ENCODE results near the gene PDHB. TPM values are rescaled to one million over a fixed set of nuclear protein-coding genes. Genes with fewer than 3 reads are reported as not detected.

PDHB gene
- 10 to 100 TPM; 59.0 to 82.0 TPM for polyA plus RNA-seq

DNA sequence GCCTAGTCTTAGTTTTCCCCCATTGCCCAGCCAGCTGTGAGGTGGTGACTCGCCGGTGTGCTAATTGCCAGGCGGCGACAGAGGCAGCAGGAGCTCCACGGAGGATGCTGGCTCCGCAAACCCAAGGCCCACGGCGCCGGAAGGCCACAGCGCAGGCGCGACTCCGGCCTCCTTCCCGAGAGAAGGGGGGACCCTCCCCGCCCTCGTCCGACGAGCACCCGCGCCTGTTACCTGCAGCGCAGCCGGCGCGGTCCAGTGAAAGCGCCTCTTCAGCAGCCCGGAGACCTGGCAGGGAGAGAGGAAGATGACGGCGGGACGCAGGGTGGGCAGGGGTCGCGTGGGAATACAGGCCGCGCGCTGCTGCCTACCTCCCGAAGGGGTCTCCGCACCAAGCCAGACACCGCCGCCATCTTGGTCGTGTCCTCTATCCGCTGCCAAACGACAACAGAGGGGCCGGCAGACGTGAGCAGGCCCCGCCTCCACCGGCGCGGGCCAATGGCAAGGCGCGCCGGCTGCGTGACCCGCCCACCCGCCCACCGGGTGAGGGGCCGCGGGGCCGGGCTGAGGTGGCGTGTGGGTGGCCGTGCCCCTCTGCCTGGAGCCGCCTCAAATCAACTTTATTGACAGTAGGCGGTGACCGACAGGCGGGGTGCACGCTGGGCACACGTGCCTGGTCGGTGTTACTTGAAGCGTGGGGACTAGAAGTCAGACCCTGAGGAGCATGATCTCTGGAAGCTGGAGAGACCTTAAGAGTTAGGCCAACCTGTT, at the start of gene PDHB:
PDHB (minus strand) TSS at position 433 of the 768 bp plus-strand sequence; CDS start at position 410, 23 bp downstream.
- H3K27me3 ChIP-seq (ENCODE audit: control insufficient read depth in 1 of 2, insufficient read depth in 2 of 2, low read length in 2 of 2) = no peaks in the 10 kb centered on the region
- H3K9me3 ChIP-seq (ENCODE audit: control insufficient read depth in 2 of 2, insufficient read depth in 1 of 2, low read depth in 1 of 2, low read length in 1 of 2) = no peaks in the 10 kb centered on the region
- peak within 1 kb of the TSS; percentile 95 to 97 for H3K4me3 ChIP-seq (ENCODE audit: low read depth in 1 of 2, low read length in 2 of 2)
- peak within 1 kb of the TSS; percentile 93 to 96 for H3K27ac ChIP-seq (ENCODE audit: low read depth in 2 of 2, low read length in 1 of 2)
- 1% methylated on average over 63 to 67 of the region's 67 CpGs for WGBS, 2 donors
- H3K36me3 ChIP-seq (ENCODE audit: control insufficient read depth in 2 of 2, insufficient read depth in 2 of 2, low read length in 1 of 2) = peaks cover 11 to 12% of the 10 kb centered on the region in 2 donors
- peaks cover 0 to 5% of the 10 kb centered on the region in 2 donors for H3K4me1 ChIP-seq (ENCODE audit: control insufficient read depth in 2 of 2, insufficient read depth in 2 of 2, low read length in 1 of 2)

DNA sequence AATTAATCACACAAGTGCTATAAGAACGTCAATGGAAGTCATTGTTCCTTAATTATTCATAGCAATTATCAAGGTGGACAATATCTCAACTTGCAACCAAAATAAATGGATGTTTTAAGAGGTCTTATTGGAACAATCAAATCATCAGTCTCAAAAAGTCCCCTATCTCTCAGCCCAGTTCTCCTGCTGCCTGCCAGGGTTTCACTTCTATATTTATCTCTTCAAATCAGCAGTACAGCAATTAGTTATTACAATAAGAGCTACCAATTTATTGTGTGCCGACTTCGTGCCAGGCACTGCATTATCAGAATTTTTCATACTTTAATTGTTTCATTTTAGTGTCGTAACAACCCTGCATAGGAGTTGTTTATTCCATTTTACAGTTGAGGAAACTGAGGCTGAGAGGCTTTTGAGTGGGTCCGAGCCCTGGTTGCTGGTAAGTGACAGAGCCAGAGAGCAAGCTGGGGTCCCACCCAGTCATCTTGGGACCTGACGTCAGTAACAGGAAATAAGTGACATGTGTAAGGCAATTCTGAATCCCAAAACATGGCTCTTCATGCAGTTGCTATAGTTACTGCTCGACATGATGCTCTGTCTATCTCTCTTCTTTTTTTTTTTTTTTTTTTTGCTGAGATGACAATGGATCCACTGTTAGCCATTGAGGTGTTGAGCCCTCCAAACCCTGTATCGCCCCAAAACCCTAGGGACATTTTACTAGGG, 49.4 kb upstream of the PDHB start:
- no peaks in the 10 kb centered on the region for H3K36me3 ChIP-seq (ENCODE audit: control insufficient read depth in 2 of 2, insufficient read depth in 2 of 2, low read length in 1 of 2)
- 55 to 69% methylated on average over 8 of the region's 8 CpGs for WGBS, 2 donors
- peaks cover 0 to 10% of the 10 kb centered on the region in 2 donors for H3K4me1 ChIP-seq (ENCODE audit: control insufficient read depth in 2 of 2, insufficient read depth in 2 of 2, low read length in 1 of 2)
- no peak overlapping the region for H3K27ac ChIP-seq (ENCODE audit: low read depth in 2 of 2, low read length in 1 of 2)
- no peak overlapping the region for H3K4me3 ChIP-seq (ENCODE audit: low read depth in 1 of 2, low read length in 2 of 2)
- peaks cover 0 to 5% of the 10 kb centered on the region in 2 donors for H3K9me3 ChIP-seq (ENCODE audit: control insufficient read depth in 2 of 2, insufficient read depth in 1 of 2, low read depth in 1 of 2, low read length in 1 of 2)
- H3K27me3 ChIP-seq (ENCODE audit: control insufficient read depth in 1 of 2, insufficient read depth in 2 of 2, low read length in 2 of 2) = no peaks in the 10 kb centered on the region

GRCh38 chr3:58480309-58480708, 46.7 kb upstream of the PDHB start:
- no peak overlapping the region for H3K4me3 ChIP-seq (ENCODE audit: low read depth in 1 of 2, low read length in 2 of 2)
- H3K27ac ChIP-seq (ENCODE audit: low read depth in 2 of 2, low read length in 1 of 2) = no peak overlapping the region
- 95 to 98% methylated on average over 2 of the region's 2 CpGs for WGBS, 2 donors
- no peaks in the 10 kb centered on the region for H3K27me3 ChIP-seq (ENCODE audit: control insufficient read depth in 1 of 2, insufficient read depth in 2 of 2, low read length in 2 of 2)
- peaks cover 0 to 3% of the 10 kb centered on the region in 2 donors for H3K9me3 ChIP-seq (ENCODE audit: control insufficient read depth in 2 of 2, insufficient read depth in 1 of 2, low read depth in 1 of 2, low read length in 1 of 2)
- H3K36me3 ChIP-seq (ENCODE audit: control insufficient read depth in 2 of 2, insufficient read depth in 2 of 2, low read length in 1 of 2) = no peaks in the 10 kb centered on the region
- H3K4me1 ChIP-seq (ENCODE audit: control insufficient read depth in 2 of 2, insufficient read depth in 2 of 2, low read length in 1 of 2) = no peaks in the 10 kb centered on the region

GRCh38 chr3:58478781-58479180, 45.1 kb upstream of the PDHB start:
- no peaks in the 10 kb centered on the region for H3K36me3 ChIP-seq (ENCODE audit: control insufficient read depth in 2 of 2, insufficient read depth in 2 of 2, low read length in 1 of 2)
- H3K9me3 ChIP-seq (ENCODE audit: control insufficient read depth in 2 of 2, insufficient read depth in 1 of 2, low read depth in 1 of 2, low read length in 1 of 2) = peaks cover 0 to 3% of the 10 kb centered on the region in 2 donors
- 88 to 95% methylated on average over 2 of the region's 2 CpGs for WGBS, 2 donors
- no peak overlapping the region for H3K27ac ChIP-seq (ENCODE audit: low read depth in 2 of 2, low read length in 1 of 2)
- H3K27me3 ChIP-seq (ENCODE audit: control insufficient read depth in 1 of 2, insufficient read depth in 2 of 2, low read length in 2 of 2) = no peaks in the 10 kb centered on the region
- no peak overlapping the region for H3K4me3 ChIP-seq (ENCODE audit: low read depth in 1 of 2, low read length in 2 of 2)
- no peaks in the 10 kb centered on the region for H3K4me1 ChIP-seq (ENCODE audit: control insufficient read depth in 2 of 2, insufficient read depth in 2 of 2, low read length in 1 of 2)

- Histone ChIP-seq H3K27ac (ENCODE audit: low read depth in 2 of 2, low read length in 1 of 2) (no peak overlapping the region), H3K4me1 (ENCODE audit: control insufficient read depth in 2 of 2, insufficient read depth in 2 of 2, low read length in 1 of 2) (peaks cover 0 to 10% of the 10 kb centered on the region in 2 donors)
- WGBS, 2 donors = 70 to 75% methylated on average over 3 of the region's 3 CpGs
These were observed 41.4 kb upstream of the PDHB start for GRCh38 chr3:58474967-58475578.

GRCh38 chr3:58474348-58474911, 40.8 kb upstream of the PDHB start:
- peaks cover 0 to 2% of the 10 kb centered on the region in 2 donors for H3K9me3 ChIP-seq (ENCODE audit: control insufficient read depth in 2 of 2, insufficient read depth in 1 of 2, low read depth in 1 of 2, low read length in 1 of 2)
- 93 to 94% methylated on average over 1 of the region's 1 CpG for WGBS, 2 donors
- H3K27me3 ChIP-seq (ENCODE audit: control insufficient read depth in 1 of 2, insufficient read depth in 2 of 2, low read length in 2 of 2) = no peaks in the 10 kb centered on the region

More at GRCh38 chr3:58474967-58475578, 41.4 kb upstream of the PDHB start:
- no peaks in the 10 kb centered on the region for H3K9me3 ChIP-seq (ENCODE audit: control insufficient read depth in 2 of 2, insufficient read depth in 1 of 2, low read depth in 1 of 2, low read length in 1 of 2)
- no peak overlapping the region for H3K4me3 ChIP-seq (ENCODE audit: low read depth in 1 of 2, low read length in 2 of 2)
- no peaks in the 10 kb centered on the region for H3K27me3 ChIP-seq (ENCODE audit: control insufficient read depth in 1 of 2, insufficient read depth in 2 of 2, low read length in 2 of 2)
- no peaks in the 10 kb centered on the region for H3K36me3 ChIP-seq (ENCODE audit: control insufficient read depth in 2 of 2, insufficient read depth in 2 of 2, low read length in 1 of 2)

GRCh38 chr3:58473275-58473674, 39.6 kb upstream of the PDHB start:
- Histone ChIP-seq H3K27me3 (ENCODE audit: control insufficient read depth in 1 of 2, insufficient read depth in 2 of 2, low read length in 2 of 2) (no peaks in the 10 kb centered on the region), H3K27ac (ENCODE audit: low read depth in 2 of 2, low read length in 1 of 2) (no peak overlapping the region), H3K36me3 (ENCODE audit: control insufficient read depth in 2 of 2, insufficient read depth in 2 of 2, low read length in 1 of 2) (no peaks in the 10 kb centered on the region), H3K4me1 (ENCODE audit: control insufficient read depth in 2 of 2, insufficient read depth in 2 of 2, low read length in 1 of 2) (peaks cover 0 to 10% of the 10 kb centered on the region in 2 donors), H3K9me3 (ENCODE audit: control insufficient read depth in 2 of 2, insufficient read depth in 1 of 2, low read depth in 1 of 2, low read length in 1 of 2) (peaks cover 0 to 2% of the 10 kb centered on the region in 2 donors), H3K4me3 (ENCODE audit: low read depth in 1 of 2, low read length in 2 of 2) (no peak overlapping the region)
- WGBS, 2 donors = 90 to 93% methylated on average over 1 of the region's 1 CpG

More at GRCh38 chr3:58474348-58474911, 40.8 kb upstream of the PDHB start:
- no peak overlapping the region for H3K4me3 ChIP-seq (ENCODE audit: low read depth in 1 of 2, low read length in 2 of 2)
- H3K36me3 ChIP-seq (ENCODE audit: control insufficient read depth in 2 of 2, insufficient read depth in 2 of 2, low read length in 1 of 2) = no peaks in the 10 kb centered on the region
- H3K27ac ChIP-seq (ENCODE audit: low read depth in 2 of 2, low read length in 1 of 2) = no peak overlapping the region
- peaks cover 0 to 10% of the 10 kb centered on the region in 2 donors for H3K4me1 ChIP-seq (ENCODE audit: control insufficient read depth in 2 of 2, insufficient read depth in 2 of 2, low read length in 1 of 2)

DNA sequence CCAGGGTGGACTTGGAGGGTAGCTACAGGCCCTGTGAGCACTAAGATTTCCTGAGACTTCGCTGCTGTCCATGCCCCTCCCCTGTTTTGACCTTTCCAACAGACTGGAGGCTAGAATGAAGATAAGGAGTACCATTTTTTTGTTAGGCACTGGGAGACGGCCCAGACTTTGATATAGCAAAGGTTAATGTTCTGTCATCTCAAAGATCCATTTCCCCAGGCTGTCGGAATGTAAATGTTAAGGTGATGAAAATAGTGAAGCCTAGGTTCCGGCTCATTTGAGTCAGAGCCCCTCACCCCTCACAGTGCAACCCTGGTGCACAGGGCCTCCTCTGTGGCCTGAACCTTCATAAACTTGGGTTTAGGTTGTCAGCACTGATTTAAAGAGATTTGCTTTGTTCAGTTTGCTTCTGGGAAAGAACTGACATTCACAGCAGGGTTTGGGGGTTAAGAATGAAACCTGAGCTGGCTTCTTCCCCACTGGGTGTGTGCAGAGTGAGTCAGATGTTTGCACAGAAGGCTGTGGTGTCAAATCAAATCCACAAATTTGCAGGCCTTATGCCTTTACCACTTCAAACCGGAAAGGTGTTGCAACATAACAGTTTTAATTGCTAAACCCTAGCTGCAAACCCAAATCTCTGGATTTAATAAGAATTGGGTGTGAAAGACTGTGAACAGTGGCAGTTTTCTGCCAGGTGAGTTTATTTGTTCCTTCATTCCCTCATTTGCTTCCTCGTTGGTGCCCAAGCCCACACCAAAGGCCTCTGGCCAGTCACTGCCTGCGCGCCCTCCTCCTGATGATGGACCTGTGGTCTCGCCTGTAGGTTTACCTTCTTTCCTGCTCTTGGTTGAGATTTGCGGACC, 37.6 kb upstream of the PDHB start:
- H3K27ac ChIP-seq (ENCODE audit: low read depth in 2 of 2, low read length in 1 of 2) = peak overlapping the region; percentile 80 to 91

More for the DNA sequence above, 37.6 kb upstream of the PDHB start:
- H3K9me3 ChIP-seq (ENCODE audit: control insufficient read depth in 2 of 2, insufficient read depth in 1 of 2, low read depth in 1 of 2, low read length in 1 of 2) = peaks cover 0 to 2% of the 10 kb centered on the region in 2 donors
- peaks cover 0 to 10% of the 10 kb centered on the region in 2 donors for H3K4me1 ChIP-seq (ENCODE audit: control insufficient read depth in 2 of 2, insufficient read depth in 2 of 2, low read length in 1 of 2)
- H3K36me3 ChIP-seq (ENCODE audit: control insufficient read depth in 2 of 2, insufficient read depth in 2 of 2, low read length in 1 of 2) = no peaks in the 10 kb centered on the region
- H3K4me3 ChIP-seq (ENCODE audit: low read depth in 1 of 2, low read length in 2 of 2) = no peak overlapping the region
- no peaks in the 10 kb centered on the region for H3K27me3 ChIP-seq (ENCODE audit: control insufficient read depth in 1 of 2, insufficient read depth in 2 of 2, low read length in 2 of 2)
- 35 to 41% methylated on average over 10 of the region's 10 CpGs for WGBS, 2 donors

Data from esophagus (tissue), 2 donors.